AG09319 (cell line): ENCODE results near the gene DUSP9.
A peak's percentile ranks its signal among the peaks of the same experiment; 100 is the strongest.

Experiments
- DNase-seq: peaks from one replicate; pipeline ENCODE4 v3.0.0-alpha.2; 2010; ENCODE audit warnings: low read depth; ENCODE audit errors: extremely low read depth
- CTCF ChIP-seq: IDR thresholded peaks from 2 replicates; pipeline ENCODE4 v1.5.1; 2011; ENCODE audit warnings: low read depth, mild to moderate bottlenecking, inconsistent platforms, low read length, moderate library complexity

Gene DUSP9

GRCh38 chrX:153648358-153649177 is 1.6 kb downstream of the DUSP9 start:
- no peak for DNase-seq
- TF ChIP-seq CTCF: no peak

GRCh38 chrX:153649178-153649914 is 2.3 kb downstream of the DUSP9 start:
- peak; percentile 5 for TF ChIP-seq CTCF
- no peak for DNase-seq

GRCh38 chrX:153649915-153650782 is 3.1 kb downstream of the DUSP9 start:
- DNase-seq: no peak
- no peak for TF ChIP-seq CTCF

GRCh38 chrX:153650959-153651358 is 4.0 kb downstream of the DUSP9 start:
- DNase-seq: no peak
- TF ChIP-seq CTCF: no peak

- DNase-seq: no peak
- TF ChIP-seq CTCF: no peak; the same call in 1 of the 2 replicates
Measured at GRCh38 chrX:153651540-153652079, 4.6 kb downstream of the DUSP9 start.

GRCh38 chrX:153653556-153653955 is 6.6 kb downstream of the DUSP9 start:
- TF ChIP-seq CTCF: no peak
- DNase-seq: no peak
